Brain microvascular endothelial cell (primary cell): Measurements from ENCODE around the gene RASA1.

ENCODE experiments used
- DNase-seq: peaks from one replicate; pipeline ENCODE4 v3.0.0-alpha.2; 2020
- H3K27ac ChIP-seq: fragments of 250-450 bp; sonication (Bioruptor Pico); 2 replicates; pipeline ENCODE4 v1.5.1; 2020; ENCODE audit warnings: mild to moderate bottlenecking, moderate library complexity
- H3K27me3 ChIP-seq: fragments of 250-450 bp; sonication (Bioruptor Pico); replicated peaks from 2 replicates; pipeline ENCODE4 v1.5.1; 2020; ENCODE audit warnings: mild to moderate bottlenecking
- H3K36me3 ChIP-seq: fragments of 250-450 bp; sonication (Bioruptor Pico); replicated peaks from 2 replicates; pipeline ENCODE4 v1.5.1; 2020; ENCODE audit warnings: mild to moderate bottlenecking
- H3K4me3 ChIP-seq: 2 replicates; pipeline ENCODE4 v1.5.1; 2011; ENCODE audit warnings: low read depth, mild to moderate bottlenecking, control low read depth, low read length, moderate library complexity
- CTCF ChIP-seq: IDR thresholded peaks from 2 replicates; pipeline ENCODE4 v1.5.1; 2011; ENCODE audit warnings: low read depth, mild to moderate bottlenecking, moderate library complexity, low read length, control low read depth, inconsistent platforms; ENCODE audit errors: missing control alignments
- in situ Hi-C: cut with HindIII; loops from 2 replicates; pipeline ENCODE4 v1.10.0; 2017; ENCODE audit warnings: low sequenced_read_pairs, low pct_ligation_motif_present

RASA1 gene

GRCh38 chr5:87430863-87431457 is 163.3 kb downstream of the RASA1 start:
- no peak for DNase-seq
- TF ChIP-seq CTCF: no peak
- Histone ChIP-seq H3K36me3 (no peaks in the 10 kb centered on the region), H3K27me3 (no peaks in the 10 kb centered on the region), H3K27ac (no peak overlapping the region), H3K4me3 (no peak overlapping the region)
- in situ Hi-C loops: no loop called here

GRCh38 chr5:87432460-87432859 is 164.8 kb downstream of the RASA1 start:
- TF ChIP-seq CTCF: no peak
- in situ Hi-C loops: no loop called here
- H3K27ac ChIP-seq: no peak overlapping the region
- no peaks in the 10 kb centered on the region for H3K27me3 ChIP-seq
- H3K36me3 ChIP-seq: no peaks in the 10 kb centered on the region
- H3K4me3 ChIP-seq: no peak overlapping the region
- DNase-seq: no peak

- Histone ChIP-seq H3K27me3 (no peaks in the 10 kb centered on the region), H3K4me3 (no peak overlapping the region), H3K36me3 (no peaks in the 10 kb centered on the region), H3K27ac (no peak overlapping the region)
- DNase-seq: no peak
- in situ Hi-C loops: no loop called here
- TF ChIP-seq CTCF: no peak
These were observed 166.3 kb downstream of the RASA1 start for GRCh38 chr5:87433945-87434344.

- in situ Hi-C loops: no loop called here
- DNase-seq: no peak
These were observed 166.8 kb downstream of the RASA1 start for GRCh38 chr5:87434461-87434860.

GRCh38 chr5:87435144-87435694 is 167.5 kb downstream of the RASA1 start:
- Histone ChIP-seq H3K27me3 (no peaks in the 10 kb centered on the region), H3K36me3 (no peaks in the 10 kb centered on the region), H3K4me3 (no peak overlapping the region), H3K27ac (no peak overlapping the region)
- no peak for TF ChIP-seq CTCF
- in situ Hi-C loops: no loop called here
- no peak for DNase-seq

More at GRCh38 chr5:87434461-87434860, 166.8 kb downstream of the RASA1 start:
- H3K27ac ChIP-seq: no peak overlapping the region
- no peaks in the 10 kb centered on the region for H3K27me3 ChIP-seq
- TF ChIP-seq CTCF: no peak
- H3K36me3 ChIP-seq: no peaks in the 10 kb centered on the region
- no peak overlapping the region for H3K4me3 ChIP-seq

GRCh38 chr5:87437724-87438123 is 170.0 kb downstream of the RASA1 start:
- no peak for TF ChIP-seq CTCF
- DNase-seq: no peak
- H3K36me3 ChIP-seq: no peaks in the 10 kb centered on the region
- H3K4me3 ChIP-seq: no peak overlapping the region
- H3K27ac ChIP-seq: no peak overlapping the region
- in situ Hi-C loops: no loop called here
- no peaks in the 10 kb centered on the region for H3K27me3 ChIP-seq
